Mesenteric fat pad (tissue), 1 donor: ENCODE results near the gene CCR9. TPM values are rescaled to one million over a fixed set of nuclear protein-coding genes. Genes with fewer than 3 reads are reported as not detected.

Source experiments
- DNase-seq: peaks from one replicate; pipeline ENCODE4 v3.0.0-alpha.2; 2020; ENCODE audit warnings: low spot score
- total RNA-seq: library from RNA; stranded (reverse); fragmentation: NEBNext Ultra II Directional; extraction: Animal tissue kit (Norgen Biotek cat#: 25700); gene quantifications from one replicate; pipeline ENCODE4 v1.2.1, GENCODE V29; 2021
- donor health status: DM: yes; HTN: yes; CAD: no.

The CCR9 gene
- total RNA-seq, 1 donor from 2014 or later, result not detected

DNA sequence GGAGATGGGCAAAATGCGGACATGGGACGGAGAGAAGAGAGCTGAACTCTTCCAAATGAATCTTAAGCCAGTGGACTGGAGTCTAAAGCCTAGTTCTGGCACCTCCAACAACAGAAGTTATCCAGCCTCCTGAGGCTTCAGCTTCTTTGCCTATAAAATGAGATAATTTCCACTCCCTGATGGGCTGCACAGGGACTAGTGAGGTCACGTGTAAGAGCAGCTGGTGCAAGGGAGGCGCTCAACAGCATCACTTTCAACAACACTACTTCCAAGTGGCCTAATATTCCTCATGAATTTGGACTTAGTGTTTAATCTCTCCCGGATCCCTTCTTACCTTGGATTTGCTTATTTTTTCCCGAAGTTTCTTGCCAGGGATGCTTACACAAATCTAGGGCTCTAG, 65.6 kb downstream of the CCR9 start:
- no peak for DNase-seq

DNA sequence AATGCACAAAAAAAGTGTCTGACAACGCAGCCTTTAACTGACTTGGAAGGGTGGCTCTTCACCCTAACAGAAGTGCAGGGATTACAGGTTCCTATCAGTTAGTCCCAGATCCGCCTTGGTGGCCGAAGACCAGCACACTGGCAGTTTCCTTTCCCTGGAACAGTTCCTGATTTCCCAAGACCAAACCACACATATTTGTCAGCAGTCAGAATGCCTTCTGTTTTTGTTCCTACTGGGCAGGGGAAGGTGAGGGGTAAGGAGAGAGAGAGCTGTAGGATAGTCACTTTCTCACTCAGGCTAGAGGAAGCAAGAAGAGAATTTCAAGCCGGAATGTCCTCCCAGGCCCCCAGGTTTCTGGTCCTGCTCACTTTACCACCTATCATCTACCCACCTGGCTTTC, 66.1 kb downstream of the CCR9 start:
- peak; percentile 22 for DNase-seq

Other genes starting within 250 kb of the CCR9 start
- 45.1 TPM for gene SACM1L, start 197.1 kb upstream of the CCR9 start, total RNA-seq
- 0.16 TPM for gene SLC6A20, start 90.0 kb upstream of the CCR9 start, total RNA-seq
- 10.2 TPM for gene LZTFL1, start 44.4 kb upstream of the CCR9 start, total RNA-seq
- 0.96 TPM for gene CXCR6, start 56.9 kb downstream of the CCR9 start, total RNA-seq
- 43.5 TPM for gene FYCO1, start 109.3 kb downstream of the CCR9 start, total RNA-seq
- gene XCR1, start 140.9 kb downstream of the CCR9 start, total RNA-seq, result 0.16 TPM